Nephron (organoid): ENCODE results near the gene SH2D3A.

Experiments used
- H3K27ac Mint-ChIP-seq, 3 experiments: 2 replicates each; pipeline ENCODE4 v1.8.0; 2020; ENCODE audit warnings: mixed read lengths in 3 of 3, mild to moderate bottlenecking in 2 of 3, moderate library complexity in 1 of 3
- H3K27me3 Mint-ChIP-seq: 2 replicates; pipeline ENCODE4 v1.8.0; 2021; ENCODE audit warnings: low read depth, mild to moderate bottlenecking, moderate library complexity, mixed read lengths
- H3K36me3 Mint-ChIP-seq: 2 replicates; pipeline ENCODE4 v1.8.0; 2020; ENCODE audit warnings: low read depth, mixed read lengths
- H3K4me1 Mint-ChIP-seq: 2 replicates; pipeline ENCODE4 v1.8.0; 2020; ENCODE audit warnings: mixed read lengths
- H3K4me3 Mint-ChIP-seq, 3 experiments: 2 replicates each; pipeline ENCODE4 v1.8.0; 2020; ENCODE audit warnings: mild to moderate bottlenecking in 3 of 3, mixed read lengths in 3 of 3, moderate library complexity in 2 of 3
- H3K9me3 Mint-ChIP-seq: 2 replicates; pipeline ENCODE4 v1.8.0; 2020; ENCODE audit warnings: mixed read lengths
- TF ChIP-seq, protein P1 (sequence below), 3 experiments: fragments of 200-600 bp; sonication (generic); IDR thresholded peaks; one replicate each; pipeline ENCODE4 v1.5.0; 2021; ENCODE audit warnings: antibody characterized with exemption in 3 of 3; ENCODE audit not compliant: unreplicated experiment in 3 of 3

Gene SH2D3A

DNA sequence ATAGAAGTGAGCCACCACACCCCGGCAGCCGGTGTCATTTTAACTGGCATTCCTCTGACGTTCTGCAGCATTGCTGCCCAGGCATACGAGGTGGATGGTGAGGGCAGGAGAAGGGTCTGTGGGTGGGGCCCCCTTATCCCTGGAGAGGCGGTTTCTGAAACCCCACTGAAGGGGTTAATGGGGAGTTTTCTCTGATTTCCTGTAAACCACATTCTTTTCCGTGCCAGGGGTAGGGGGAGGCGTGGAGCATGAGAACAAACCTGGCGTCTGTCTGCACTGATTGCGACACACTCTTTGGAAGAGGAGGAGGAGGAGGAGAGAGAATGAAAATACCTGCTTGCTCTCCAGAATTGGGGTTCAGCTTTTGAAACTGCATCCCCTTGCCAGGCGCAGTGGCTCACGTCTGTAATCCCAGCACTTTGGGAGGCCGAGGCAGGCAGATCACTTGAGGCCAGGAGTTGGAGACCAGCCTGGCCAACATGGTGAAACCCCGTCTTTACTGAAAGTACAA lies 44.1 kb downstream of the SH2D3A start:
- H3K27me3 Mint-ChIP-seq, result peaks cover 9% of the 10 kb centered on the region
- peaks cover 11% of the 10 kb centered on the region for H3K4me1 Mint-ChIP-seq
- TF ChIP-seq, protein P1, sequence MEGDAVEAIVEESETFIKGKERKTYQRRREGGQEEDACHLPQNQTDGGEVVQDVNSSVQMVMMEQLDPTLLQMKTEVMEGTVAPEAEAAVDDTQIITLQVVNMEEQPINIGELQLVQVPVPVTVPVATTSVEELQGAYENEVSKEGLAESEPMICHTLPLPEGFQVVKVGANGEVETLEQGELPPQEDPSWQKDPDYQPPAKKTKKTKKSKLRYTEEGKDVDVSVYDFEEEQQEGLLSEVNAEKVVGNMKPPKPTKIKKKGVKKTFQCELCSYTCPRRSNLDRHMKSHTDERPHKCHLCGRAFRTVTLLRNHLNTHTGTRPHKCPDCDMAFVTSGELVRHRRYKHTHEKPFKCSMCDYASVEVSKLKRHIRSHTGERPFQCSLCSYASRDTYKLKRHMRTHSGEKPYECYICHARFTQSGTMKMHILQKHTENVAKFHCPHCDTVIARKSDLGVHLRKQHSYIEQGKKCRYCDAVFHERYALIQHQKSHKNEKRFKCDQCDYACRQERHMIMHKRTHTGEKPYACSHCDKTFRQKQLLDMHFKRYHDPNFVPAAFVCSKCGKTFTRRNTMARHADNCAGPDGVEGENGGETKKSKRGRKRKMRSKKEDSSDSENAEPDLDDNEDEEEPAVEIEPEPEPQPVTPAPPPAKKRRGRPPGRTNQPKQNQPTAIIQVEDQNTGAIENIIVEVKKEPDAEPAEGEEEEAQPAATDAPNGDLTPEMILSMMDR (IDR thresholded peaks at IDR 0.05; ENCODE audit: unreplicated experiment in 3 of 3), result no peak
- no peaks in the 10 kb centered on the region for H3K36me3 Mint-ChIP-seq
- H3K27ac Mint-ChIP-seq, result peak overlapping the region; percentile 78 to 93 (median 85)
- no peaks in the 10 kb centered on the region for H3K9me3 Mint-ChIP-seq
- H3K4me3 Mint-ChIP-seq, result peak overlapping the region in 2 of 3 experiments; percentile 9 to 42

DNA sequence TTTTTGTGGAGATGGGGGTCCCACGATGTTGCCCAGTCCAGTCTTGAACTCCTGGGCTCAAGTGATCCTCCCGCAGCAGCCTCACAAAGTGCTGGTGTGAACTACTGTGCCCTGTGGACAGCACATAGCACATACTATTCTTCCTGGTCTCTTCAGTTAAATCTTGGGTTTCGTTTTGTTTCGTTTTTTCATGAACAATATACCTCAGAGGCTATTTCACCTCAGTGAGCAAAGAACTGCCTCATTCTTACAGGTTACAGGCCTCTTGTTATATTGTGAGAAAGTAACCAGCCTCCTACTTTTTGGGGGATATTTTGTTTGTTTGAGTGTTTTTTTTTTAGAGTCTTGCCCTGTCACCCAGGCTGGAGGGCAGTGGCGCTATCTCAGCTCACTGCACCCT lies 45.5 kb downstream of the SH2D3A start:
- Mint-ChIP-seq H3K4me1 (peaks cover 11% of the 10 kb centered on the region), H3K36me3 (peaks cover 6% of the 10 kb centered on the region), H3K27ac (peak overlapping the region; percentile 9 to 47 (median 18)), H3K9me3 (peaks cover 5% of the 10 kb centered on the region), H3K27me3 (peaks cover 9% of the 10 kb centered on the region), H3K4me3 (no peak overlapping the region)
- TF ChIP-seq, protein P1 (IDR thresholded peaks at IDR 0.05; ENCODE audit: unreplicated experiment in 3 of 3), result no peak

DNA sequence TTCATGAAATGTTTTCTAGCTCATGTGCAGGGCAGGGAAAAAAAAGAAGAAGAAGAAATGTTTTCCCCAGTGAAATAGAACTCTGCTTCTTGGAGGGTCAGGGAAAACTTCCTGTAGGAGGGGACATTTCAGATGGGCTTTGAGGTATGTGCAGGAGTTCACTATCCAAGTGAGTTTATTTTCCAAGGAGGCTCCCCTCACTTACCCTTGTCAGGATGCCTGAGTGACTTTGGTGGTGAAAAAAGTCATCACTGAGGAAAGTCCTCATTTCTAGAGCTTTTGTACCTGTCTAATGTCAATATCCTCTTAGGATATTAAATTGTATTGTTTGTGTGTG lies 46.1 kb downstream of the SH2D3A start:
- no peak overlapping the region for H3K4me3 Mint-ChIP-seq
- peak overlapping the region; percentile 27 to 70 (median 46) for H3K27ac Mint-ChIP-seq
- TF ChIP-seq, protein P1 (IDR thresholded peaks at IDR 0.05; ENCODE audit: unreplicated experiment in 3 of 3), result no peak
- H3K9me3 Mint-ChIP-seq, result peaks cover 5% of the 10 kb centered on the region
- H3K36me3 Mint-ChIP-seq, result peaks cover 6% of the 10 kb centered on the region
- peaks cover 11% of the 10 kb centered on the region for H3K4me1 Mint-ChIP-seq
- H3K27me3 Mint-ChIP-seq, result peaks cover 16% of the 10 kb centered on the region

DNA sequence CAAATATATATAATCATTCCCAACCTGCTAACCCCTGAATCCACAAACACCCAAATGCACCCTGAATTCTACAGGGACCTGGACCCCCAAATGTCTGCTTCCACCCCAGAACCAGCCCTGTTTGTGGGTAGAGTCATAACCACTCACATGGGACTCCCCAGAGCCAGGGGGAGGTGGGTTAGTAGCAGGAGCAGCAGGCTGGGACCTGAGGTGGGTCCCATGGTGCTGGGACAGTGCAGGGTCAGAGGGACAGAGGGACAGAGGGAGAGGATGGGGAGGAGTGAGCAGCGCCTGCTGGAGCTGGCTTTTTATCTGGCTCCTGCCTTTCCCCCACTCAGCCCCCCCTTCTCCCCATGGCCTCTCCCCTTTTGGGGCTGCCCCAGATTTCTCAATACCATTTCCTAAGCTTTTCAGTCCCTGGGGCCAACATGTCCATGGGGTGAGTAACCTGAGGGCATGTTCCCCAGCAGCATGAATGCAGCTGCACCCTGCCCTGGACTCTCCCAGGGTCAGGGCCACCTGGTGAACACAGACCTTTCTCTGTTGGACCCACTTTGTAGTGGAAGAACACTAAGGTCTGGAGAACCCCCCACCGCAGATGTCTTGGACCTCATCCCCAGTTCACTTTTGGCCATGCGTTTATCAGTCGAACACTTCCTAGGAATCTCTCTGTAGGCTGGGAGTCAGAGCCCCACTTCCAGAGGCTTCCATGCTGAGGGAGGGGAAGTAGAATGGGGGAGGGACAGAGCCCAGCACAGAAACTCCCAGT lies 46.7 kb downstream of the SH2D3A start, which contains the start of gene C3:
Gene C3 (minus strand): TSS at position 282 of the 769 bp plus-strand sequence. CDS start 61 bp downstream, at position 221.
- H3K4me1 Mint-ChIP-seq, result peaks cover 11% of the 10 kb centered on the region
- peaks cover 6% of the 10 kb centered on the region for H3K36me3 Mint-ChIP-seq
- H3K27me3 Mint-ChIP-seq, result peaks cover 16% of the 10 kb centered on the region
- TF ChIP-seq, protein P1 (IDR thresholded peaks at IDR 0.05; ENCODE audit: unreplicated experiment in 3 of 3), result no peak
- no peak within 1 kb of the TSS for H3K4me3 Mint-ChIP-seq
- H3K9me3 Mint-ChIP-seq, result peaks cover 5% of the 10 kb centered on the region
- peak within 1 kb of the TSS; percentile 46 to 70 (median 47) for H3K27ac Mint-ChIP-seq

DNA sequence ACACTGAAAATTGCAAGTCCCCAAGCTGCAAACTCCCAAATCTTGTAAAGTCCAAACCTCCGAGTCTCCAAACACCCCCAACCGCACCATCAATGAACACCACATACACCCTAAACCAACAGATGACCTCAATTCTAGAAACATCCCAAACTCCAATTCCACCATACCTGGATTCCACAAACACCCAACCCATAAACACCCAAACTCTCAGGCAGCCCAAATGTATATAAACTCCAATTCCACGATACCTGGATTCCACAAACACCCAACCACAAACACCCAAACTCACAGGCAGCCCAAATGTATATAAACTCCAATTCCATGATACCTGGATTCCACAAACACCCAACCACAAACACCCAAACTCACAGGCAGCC lies 47.3 kb downstream of the SH2D3A start:
- Mint-ChIP-seq H3K4me3 (no peak overlapping the region), H3K9me3 (peaks cover 5% of the 10 kb centered on the region), H3K27me3 (peaks cover 16% of the 10 kb centered on the region), H3K27ac (no peak overlapping the region), H3K36me3 (peaks cover 6% of the 10 kb centered on the region), H3K4me1 (peaks cover 11% of the 10 kb centered on the region)
- TF ChIP-seq, protein P1 (IDR thresholded peaks at IDR 0.05; ENCODE audit: unreplicated experiment in 3 of 3), result no peak

DNA sequence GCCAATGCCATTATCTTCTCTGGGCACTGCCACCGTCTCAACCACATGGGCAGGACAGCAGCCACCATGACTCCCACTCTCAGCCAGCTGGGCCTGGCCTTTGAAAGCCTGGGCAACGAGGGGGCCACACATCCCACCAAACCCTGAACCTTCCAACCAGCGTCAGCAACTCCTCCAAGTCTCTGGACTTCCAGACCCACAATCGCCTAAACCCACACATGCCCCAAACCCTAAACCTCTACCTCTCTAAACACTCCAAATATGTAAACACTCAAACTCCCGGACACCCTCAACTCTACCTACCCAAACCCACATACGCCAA lies 47.7 kb downstream of the SH2D3A start:
- no peak overlapping the region for H3K4me3 Mint-ChIP-seq
- no peak overlapping the region for H3K27ac Mint-ChIP-seq
- TF ChIP-seq, protein P1 (IDR thresholded peaks at IDR 0.05; ENCODE audit: unreplicated experiment in 3 of 3), result no peak
- peaks cover 6% of the 10 kb centered on the region for H3K36me3 Mint-ChIP-seq
- H3K9me3 Mint-ChIP-seq, result peaks cover 5% of the 10 kb centered on the region
- peaks cover 11% of the 10 kb centered on the region for H3K4me1 Mint-ChIP-seq
- peaks cover 16% of the 10 kb centered on the region for H3K27me3 Mint-ChIP-seq
